ENCODE results near the gene PFKL. TPM values are rescaled to one million over a fixed set of nuclear protein-coding genes. Genes with fewer than 3 reads are reported as not detected.

The PFKL gene
- total RNA-seq, 1 experiment from 2014 or later = 90.2 TPM

DNA sequence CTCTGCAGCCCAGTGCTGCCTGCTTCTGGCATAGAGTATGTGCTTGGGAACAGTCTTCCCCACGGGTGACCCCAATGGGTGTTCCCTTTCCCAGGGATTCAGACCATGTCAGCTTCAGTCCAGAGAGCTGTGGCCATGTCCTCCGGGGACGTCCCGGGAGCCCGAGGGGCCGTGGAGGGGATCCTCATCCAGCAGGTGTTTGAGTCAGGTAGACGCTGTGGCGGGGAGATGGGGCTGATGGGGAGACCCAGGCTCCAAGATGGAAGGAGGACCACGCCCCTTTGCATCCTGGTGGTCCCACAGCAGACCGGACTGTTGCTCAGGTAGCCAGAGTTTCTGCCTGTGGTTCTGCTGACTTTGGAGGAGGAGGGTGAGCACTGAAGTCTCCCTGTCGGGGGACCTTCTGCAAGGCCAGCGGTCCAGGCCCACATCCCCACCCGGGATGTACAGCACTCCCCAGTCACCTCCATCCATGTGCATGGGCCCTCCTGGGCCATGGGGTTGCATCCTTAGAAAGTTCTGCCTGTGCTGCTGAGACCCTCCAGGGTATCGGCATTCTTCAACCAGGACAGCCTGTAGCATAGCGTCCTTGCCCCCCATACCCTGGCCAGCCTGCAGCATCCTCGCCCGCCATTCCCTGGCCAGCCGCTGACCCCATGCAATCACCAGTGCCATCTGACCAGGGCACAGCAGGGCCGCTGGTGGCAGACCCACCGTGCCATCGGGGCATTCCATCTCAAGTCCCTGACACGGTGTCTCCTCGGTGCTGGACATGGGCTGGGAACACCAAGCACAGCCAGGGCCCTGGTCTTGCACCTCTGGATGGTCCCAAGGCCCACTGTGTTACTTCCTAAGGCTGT lies 11.4 kb upstream of the PFKL start:
- Mint-ChIP-seq H3K9me3 (ENCODE audit: unreplicated experiment) (no peaks in the 10 kb centered on the region), H3K27ac (ENCODE audit: low read depth, unreplicated experiment) (no peak overlapping the region), H3K4me3 (ENCODE audit: unreplicated experiment) (no peak overlapping the region), H3K36me3 (ENCODE audit: insufficient read depth, unreplicated experiment) (no peaks in the 10 kb centered on the region), H3K27me3 (ENCODE audit: insufficient read depth, unreplicated experiment) (no peaks in the 10 kb centered on the region), H3K4me1 (ENCODE audit: insufficient read depth, unreplicated experiment) (no peaks in the 10 kb centered on the region)
- BruUV-seq (replicated peaks) = no TSS peak
- TF ChIP-seq CTCF (IDR thresholded peaks at IDR 0.05; ENCODE audit: unreplicated experiment) = no peak
- ChIA-PET POLR2A (no interaction called here), CTCF (interaction anchor here (1.0 kb wide), 1 partner anchor 49 kb away, joined by 4 read pairs; no protein-coding TSS in a partner anchor)
- no peak for DNase-seq (ENCODE audit: unreplicated experiment)
- intact Hi-C loops (cut with micrococcal nuclease) = no loop called here

DNA sequence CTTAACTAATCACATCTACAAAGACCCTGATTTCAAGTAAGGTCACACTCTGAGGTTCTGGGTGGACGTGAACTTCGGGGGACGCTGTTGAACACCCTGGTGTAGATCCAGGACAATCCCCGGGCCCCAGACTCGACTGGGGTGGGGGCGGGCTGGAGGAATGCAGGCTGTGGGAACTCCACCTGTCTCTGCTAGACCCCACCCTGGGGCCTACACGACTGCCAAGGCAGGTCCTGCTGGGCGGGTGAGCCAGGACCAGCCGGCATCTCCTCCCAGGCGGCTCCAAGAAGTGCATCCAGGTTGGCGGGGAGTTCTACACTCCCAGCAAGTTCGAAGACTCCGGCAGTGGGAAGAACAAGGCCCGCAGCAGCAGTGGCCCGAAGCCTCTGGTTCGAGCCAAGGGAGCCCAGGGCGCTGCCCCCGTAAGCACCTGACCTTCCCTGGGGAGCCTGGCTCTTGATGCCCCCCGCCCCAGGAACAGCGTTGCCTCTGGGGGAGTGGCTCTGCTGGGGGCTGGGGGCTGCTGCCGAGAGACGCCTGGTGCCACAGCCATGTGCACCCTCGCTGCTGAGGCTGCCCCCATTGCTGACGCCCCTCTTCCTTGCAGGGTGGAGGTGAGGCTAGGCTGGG lies 10.4 kb upstream of the PFKL start:
- Mint-ChIP-seq H3K9me3 (ENCODE audit: unreplicated experiment) (no peaks in the 10 kb centered on the region), H3K36me3 (ENCODE audit: insufficient read depth, unreplicated experiment) (no peaks in the 10 kb centered on the region), H3K27ac (ENCODE audit: low read depth, unreplicated experiment) (no peak overlapping the region), H3K4me3 (ENCODE audit: unreplicated experiment) (no peak overlapping the region), H3K27me3 (ENCODE audit: insufficient read depth, unreplicated experiment) (no peaks in the 10 kb centered on the region), H3K4me1 (ENCODE audit: insufficient read depth, unreplicated experiment) (no peaks in the 10 kb centered on the region)
- no peak for TF ChIP-seq CTCF (IDR thresholded peaks at IDR 0.05; ENCODE audit: unreplicated experiment)
- intact Hi-C loops (cut with micrococcal nuclease) = no loop called here
- CTCF ChIA-PET = no interaction called here
- POLR2A ChIA-PET = interaction anchor here (1.0 kb wide), 1 partner anchor 21 kb away, joined by 3 read pairs; no protein-coding TSS in a partner anchor
- no TSS peak for BruUV-seq (replicated peaks)
- no peak for DNase-seq (ENCODE audit: unreplicated experiment)

DNA sequence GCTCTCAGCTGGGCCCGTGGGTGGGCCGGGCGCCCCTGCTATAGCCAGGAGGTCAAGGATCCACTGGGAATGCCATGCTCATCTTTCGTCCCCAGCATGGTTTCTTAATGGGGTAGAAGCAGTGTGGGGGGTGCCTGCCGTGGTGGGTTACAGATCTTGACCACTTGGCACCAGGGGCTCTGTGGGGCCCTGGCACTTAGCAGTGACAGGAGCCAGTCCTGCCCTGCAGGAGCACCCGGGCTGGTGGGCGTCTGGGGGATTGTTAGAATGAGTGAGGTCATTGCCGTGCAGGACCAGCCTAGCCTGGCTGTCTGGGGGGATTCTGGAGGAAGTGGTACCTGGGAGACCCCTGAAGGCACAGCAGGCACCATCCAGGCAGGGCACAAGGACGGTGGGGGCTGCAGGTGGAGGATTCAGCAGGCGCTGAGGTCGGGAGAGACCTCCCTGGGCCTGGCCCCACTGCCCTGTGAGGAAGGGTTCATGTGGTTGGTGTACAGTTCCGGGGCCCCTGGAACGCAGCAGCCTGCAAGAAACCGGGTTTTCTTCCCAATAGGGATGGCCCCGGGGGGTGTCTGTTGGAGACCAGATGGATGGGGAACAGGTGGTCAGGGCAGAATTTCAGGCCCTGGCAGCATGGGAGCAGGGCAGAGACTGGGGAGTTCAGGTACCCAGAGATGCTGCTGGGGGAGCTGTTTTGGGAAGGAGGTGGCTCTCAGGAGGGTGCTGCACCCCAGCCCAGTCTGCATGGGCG lies 9.4 kb upstream of the PFKL start:
- H3K27me3 Mint-ChIP-seq (ENCODE audit: insufficient read depth, unreplicated experiment) = no peaks in the 10 kb centered on the region
- ChIA-PET POLR2A (interaction anchor here (1.0 kb wide), 1 partner anchor 22 kb away, joined by 3 read pairs; no protein-coding TSS in a partner anchor), CTCF (interaction anchor here (0.7 kb wide), 1 partner anchor 250 kb away, joined by 3 read pairs; no protein-coding TSS in a partner anchor)
- H3K36me3 Mint-ChIP-seq (ENCODE audit: insufficient read depth, unreplicated experiment) = no peaks in the 10 kb centered on the region
- H3K27ac Mint-ChIP-seq (ENCODE audit: low read depth, unreplicated experiment) = no peak overlapping the region
- H3K9me3 Mint-ChIP-seq (ENCODE audit: unreplicated experiment) = no peaks in the 10 kb centered on the region
- intact Hi-C loops (cut with micrococcal nuclease) = no loop called here
- H3K4me3 Mint-ChIP-seq (ENCODE audit: unreplicated experiment) = no peak overlapping the region
- TF ChIP-seq CTCF (IDR thresholded peaks at IDR 0.05; ENCODE audit: unreplicated experiment) = no peak
- no TSS peak for BruUV-seq (replicated peaks)
- no peak for DNase-seq (ENCODE audit: unreplicated experiment)
- no peaks in the 10 kb centered on the region for H3K4me1 Mint-ChIP-seq (ENCODE audit: insufficient read depth, unreplicated experiment)
